ENCODE measurements around the gene KISS1.

Gene KISS1

DNA sequence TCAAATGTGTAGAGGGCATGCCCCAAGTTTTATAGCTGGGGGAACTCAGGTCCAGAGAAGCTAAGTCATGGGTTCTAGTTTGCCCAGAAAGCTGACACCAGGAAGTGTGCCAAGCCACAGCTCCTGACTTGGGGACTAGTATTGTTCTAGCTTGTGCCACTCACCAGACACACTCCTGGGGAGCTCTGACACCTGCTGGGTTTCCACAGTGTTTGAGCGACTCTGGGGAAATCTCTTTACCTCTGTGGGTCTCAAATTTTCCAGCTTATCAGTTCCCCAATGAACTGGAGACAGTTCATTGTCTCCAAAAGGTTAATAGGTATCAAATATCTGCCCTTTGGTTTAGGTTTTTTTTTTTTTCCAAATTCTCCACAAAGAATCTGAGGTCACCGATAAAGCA, 4.2 kb downstream of the KISS1 start:
- Mint-ChIP-seq H3K9me3 (no peaks in the 10 kb centered on the region), H3K4me1 (peaks cover 25% of the 10 kb centered on the region), H3K27ac (no peak overlapping the region), H3K36me3 (ENCODE audit: low read depth) (no peaks in the 10 kb centered on the region), H3K27me3 (ENCODE audit: low read depth) (peaks cover 58% of the 10 kb centered on the region), H3K4me3 (no peak overlapping the region)
- TF ChIP-seq, protein P1, sequence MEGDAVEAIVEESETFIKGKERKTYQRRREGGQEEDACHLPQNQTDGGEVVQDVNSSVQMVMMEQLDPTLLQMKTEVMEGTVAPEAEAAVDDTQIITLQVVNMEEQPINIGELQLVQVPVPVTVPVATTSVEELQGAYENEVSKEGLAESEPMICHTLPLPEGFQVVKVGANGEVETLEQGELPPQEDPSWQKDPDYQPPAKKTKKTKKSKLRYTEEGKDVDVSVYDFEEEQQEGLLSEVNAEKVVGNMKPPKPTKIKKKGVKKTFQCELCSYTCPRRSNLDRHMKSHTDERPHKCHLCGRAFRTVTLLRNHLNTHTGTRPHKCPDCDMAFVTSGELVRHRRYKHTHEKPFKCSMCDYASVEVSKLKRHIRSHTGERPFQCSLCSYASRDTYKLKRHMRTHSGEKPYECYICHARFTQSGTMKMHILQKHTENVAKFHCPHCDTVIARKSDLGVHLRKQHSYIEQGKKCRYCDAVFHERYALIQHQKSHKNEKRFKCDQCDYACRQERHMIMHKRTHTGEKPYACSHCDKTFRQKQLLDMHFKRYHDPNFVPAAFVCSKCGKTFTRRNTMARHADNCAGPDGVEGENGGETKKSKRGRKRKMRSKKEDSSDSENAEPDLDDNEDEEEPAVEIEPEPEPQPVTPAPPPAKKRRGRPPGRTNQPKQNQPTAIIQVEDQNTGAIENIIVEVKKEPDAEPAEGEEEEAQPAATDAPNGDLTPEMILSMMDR (IDR thresholded peaks at IDR 0.05; ENCODE audit: unreplicated experiment in 3 of 3), result no peak

DNA sequence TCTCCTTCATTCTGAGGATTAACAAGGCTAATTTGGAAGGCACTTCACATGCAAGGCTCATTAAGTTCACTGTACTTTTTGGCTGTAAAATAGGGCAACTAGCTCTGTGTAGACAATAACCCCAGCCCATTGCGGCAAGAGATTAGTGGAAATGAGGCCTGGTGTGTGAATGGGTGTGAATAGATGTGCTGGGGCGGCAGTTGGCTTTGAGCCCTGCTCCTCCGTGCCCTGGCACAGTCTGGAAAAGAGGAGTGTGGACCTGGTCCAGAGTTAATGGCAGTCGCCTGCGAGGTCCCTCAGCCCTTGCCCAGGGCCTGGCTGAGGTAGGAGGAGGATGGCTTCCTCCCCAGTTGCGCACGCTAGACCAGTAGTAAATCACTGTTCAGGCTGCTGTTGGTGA, 4.8 kb downstream of the KISS1 start:
- H3K4me3 Mint-ChIP-seq, result no peak overlapping the region
- H3K4me1 Mint-ChIP-seq, result peaks cover 25% of the 10 kb centered on the region
- no peaks in the 10 kb centered on the region for H3K9me3 Mint-ChIP-seq
- H3K36me3 Mint-ChIP-seq (ENCODE audit: low read depth), result no peaks in the 10 kb centered on the region
- H3K27ac Mint-ChIP-seq, result no peak overlapping the region
- H3K27me3 Mint-ChIP-seq (ENCODE audit: low read depth), result peaks cover 62% of the 10 kb centered on the region
- TF ChIP-seq, protein P1 (IDR thresholded peaks at IDR 0.05; ENCODE audit: unreplicated experiment in 3 of 3), result no peak

DNA sequence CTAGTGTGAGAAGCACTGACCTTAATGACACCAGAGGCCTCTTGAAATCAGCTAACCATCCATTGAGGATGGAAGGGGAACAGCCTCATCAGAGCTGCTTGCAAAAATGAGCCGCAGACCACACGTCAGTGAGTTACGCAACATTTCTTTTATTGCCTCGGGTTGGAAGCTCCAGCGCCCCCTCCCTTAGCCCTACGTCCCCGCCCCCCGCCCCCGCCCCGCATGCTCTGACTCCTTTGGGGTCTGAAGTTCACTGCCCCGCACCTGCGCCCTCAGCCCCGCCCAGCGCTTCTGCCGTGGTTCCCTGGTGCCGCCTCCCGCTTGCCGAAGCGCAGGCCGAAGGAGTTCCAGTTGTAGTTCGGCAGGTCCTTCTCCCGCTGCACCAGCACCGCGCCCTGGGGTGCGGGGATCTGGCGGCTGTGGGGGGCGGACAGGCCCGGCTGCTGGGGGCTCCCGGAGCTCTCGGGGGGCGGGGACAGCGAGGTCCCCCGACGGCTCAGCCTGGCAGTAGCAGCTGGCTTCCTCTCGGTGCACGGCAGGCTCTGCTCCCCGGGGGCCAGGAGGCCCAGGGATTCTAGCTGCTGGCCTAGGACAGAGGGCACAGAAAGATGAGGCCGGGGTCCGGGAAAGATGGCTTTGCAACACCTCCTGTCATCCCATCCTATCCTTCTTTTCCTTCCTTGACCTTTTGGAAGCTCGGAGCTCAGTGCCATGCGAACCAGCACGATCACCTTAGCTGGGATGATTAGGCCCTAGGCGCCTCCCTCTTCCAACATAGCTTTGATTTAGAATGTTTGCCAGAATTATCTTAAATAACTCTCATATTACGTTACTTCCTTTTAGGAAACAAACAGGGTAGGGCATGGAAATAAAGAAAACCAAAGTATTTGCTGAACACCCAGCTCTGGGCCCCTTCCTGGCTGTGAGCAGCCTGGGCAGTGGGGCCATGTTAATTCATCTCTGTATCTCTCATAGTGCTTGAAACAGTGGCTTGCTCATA, 5.8 kb downstream of the KISS1 start:
- Mint-ChIP-seq H3K36me3 (ENCODE audit: low read depth) (no peaks in the 10 kb centered on the region), H3K4me1 (peaks cover 24% of the 10 kb centered on the region), H3K4me3 (peak overlapping the region; percentile 51 to 66 (median 65)), H3K9me3 (no peaks in the 10 kb centered on the region), H3K27me3 (ENCODE audit: low read depth) (peaks cover 62% of the 10 kb centered on the region), H3K27ac (peak overlapping the region; percentile 31 to 78 (median 32))
- TF ChIP-seq, protein P1 (IDR thresholded peaks at IDR 0.05; ENCODE audit: unreplicated experiment in 3 of 3), result no peak

DNA sequence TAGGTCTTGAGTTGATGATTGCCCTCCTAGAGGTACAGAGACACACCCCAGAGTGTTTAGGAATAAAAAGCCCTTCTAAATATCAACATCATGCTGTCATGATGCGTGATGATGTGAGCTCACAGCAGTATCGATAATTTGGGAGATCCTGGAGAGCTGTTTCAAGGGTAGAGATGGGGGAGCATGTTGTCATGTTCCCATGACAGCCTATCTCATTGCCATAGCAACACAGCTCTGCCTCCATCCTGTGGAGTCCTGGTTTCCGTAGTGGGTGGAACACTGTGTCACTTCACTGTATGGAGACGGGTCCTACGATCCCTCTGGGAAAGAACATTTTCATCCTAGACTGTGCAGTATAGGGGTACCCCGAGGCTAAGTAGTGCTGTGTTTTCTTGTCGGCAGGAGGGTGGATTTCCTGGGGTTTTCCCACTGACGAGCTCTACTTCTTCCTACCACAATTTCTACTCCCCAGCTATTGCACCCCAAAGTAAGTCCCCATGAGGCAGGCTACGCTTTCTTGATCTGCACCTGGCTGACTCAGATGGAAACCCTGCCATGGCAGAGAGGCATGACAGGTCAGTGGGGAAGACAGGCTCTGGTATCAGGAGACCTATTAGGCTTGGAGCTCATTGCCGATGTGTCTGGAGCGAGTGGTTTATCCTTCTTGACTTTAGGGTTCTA, 7.2 kb downstream of the KISS1 start:
- peak overlapping the region in 2 of 3 experiments; percentile 30 to 31 for H3K4me3 Mint-ChIP-seq
- no peaks in the 10 kb centered on the region for H3K9me3 Mint-ChIP-seq
- H3K27ac Mint-ChIP-seq, result no peak overlapping the region
- peaks cover 57% of the 10 kb centered on the region for H3K27me3 Mint-ChIP-seq (ENCODE audit: low read depth)
- TF ChIP-seq, protein P1 (IDR thresholded peaks at IDR 0.05; ENCODE audit: unreplicated experiment in 3 of 3), result no peak
- peaks cover 19% of the 10 kb centered on the region for H3K4me1 Mint-ChIP-seq
- no peaks in the 10 kb centered on the region for H3K36me3 Mint-ChIP-seq (ENCODE audit: low read depth)

DNA sequence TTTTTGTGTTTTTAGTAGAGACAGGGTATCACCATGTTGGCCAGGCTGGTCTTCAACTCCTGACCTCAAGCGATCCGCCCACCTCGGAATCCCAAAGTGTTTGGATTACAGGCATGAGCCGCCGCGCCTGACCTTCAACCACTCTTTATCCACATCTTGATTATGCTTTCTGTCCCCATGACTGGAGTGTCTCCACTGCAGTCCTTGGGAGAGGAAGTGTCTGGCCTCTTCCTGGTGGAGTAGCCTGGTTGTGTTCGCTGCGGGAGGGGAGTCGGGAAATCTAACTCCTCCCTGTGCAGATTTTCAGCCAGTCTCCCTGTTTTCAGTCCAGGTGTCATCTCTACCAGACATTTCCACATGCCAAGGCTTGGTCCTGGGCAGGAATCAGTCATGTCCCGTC, 9.7 kb downstream of the KISS1 start:
- TF ChIP-seq, protein P1 (IDR thresholded peaks at IDR 0.05; ENCODE audit: unreplicated experiment in 3 of 3), result no peak
- H3K9me3 Mint-ChIP-seq, result no peaks in the 10 kb centered on the region
- H3K4me3 Mint-ChIP-seq, result no peak overlapping the region
- peaks cover 39% of the 10 kb centered on the region for H3K27me3 Mint-ChIP-seq (ENCODE audit: low read depth)
- peaks cover 19% of the 10 kb centered on the region for H3K4me1 Mint-ChIP-seq
- no peaks in the 10 kb centered on the region for H3K36me3 Mint-ChIP-seq (ENCODE audit: low read depth)
- no peak overlapping the region for H3K27ac Mint-ChIP-seq
